Stimulated activated CD4-positive, alpha-beta T cell treated with anti-CD3 and anti-CD28 coated beads, TNF-alpha, amount 100 ng/mL, for 4 hours (primary cell): ENCODE data around the gene MBP.

Experiments
- DNase-seq, 3 experiments: peaks; one replicate each; pipeline ENCODE4 v3.0.0-alpha.2; 2020; ENCODE audit warnings: low read depth in 3 of 3

The MBP gene

DNA sequence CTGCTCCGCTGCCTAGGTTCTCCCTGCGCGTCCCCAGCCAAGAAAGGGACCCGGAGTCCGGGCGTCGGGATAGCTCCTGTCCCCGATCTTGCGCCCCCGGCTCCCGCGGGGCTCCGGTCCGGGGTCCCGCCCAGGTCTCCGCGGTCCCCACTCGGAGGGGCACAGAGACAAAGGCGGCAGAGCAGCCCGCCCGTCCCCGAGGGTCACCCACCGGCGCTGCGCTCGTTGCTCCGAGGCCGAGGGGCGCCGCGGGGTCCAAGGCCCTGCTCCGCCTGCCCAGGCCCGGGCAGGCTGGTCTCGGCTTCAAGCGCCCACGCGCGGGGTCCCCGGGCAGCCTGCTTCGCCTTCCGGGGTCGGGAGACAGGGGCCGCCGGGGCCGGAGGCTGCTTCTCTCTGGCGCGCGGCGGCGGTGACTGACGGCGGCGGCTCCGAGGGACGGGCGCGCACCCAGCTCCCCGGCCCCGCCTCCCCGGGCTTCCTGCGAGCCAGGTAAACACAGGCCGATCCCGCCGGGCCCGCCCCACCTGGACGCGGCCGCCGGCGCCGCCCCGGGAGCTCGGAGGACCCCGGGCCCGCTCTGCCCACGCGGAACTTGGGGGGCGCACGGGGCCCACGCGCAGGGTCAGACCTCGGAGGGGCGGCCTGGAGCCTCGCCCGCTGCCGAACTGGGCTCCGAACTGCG, at the start of gene MBP:
Gene MBP (minus strand): TSS at position 415 of the 682 bp plus-strand sequence. CDS start 27,522 bp downstream, outside the sequence.
- peak; percentile 46 to 51 (median 49) for DNase-seq

DNA sequence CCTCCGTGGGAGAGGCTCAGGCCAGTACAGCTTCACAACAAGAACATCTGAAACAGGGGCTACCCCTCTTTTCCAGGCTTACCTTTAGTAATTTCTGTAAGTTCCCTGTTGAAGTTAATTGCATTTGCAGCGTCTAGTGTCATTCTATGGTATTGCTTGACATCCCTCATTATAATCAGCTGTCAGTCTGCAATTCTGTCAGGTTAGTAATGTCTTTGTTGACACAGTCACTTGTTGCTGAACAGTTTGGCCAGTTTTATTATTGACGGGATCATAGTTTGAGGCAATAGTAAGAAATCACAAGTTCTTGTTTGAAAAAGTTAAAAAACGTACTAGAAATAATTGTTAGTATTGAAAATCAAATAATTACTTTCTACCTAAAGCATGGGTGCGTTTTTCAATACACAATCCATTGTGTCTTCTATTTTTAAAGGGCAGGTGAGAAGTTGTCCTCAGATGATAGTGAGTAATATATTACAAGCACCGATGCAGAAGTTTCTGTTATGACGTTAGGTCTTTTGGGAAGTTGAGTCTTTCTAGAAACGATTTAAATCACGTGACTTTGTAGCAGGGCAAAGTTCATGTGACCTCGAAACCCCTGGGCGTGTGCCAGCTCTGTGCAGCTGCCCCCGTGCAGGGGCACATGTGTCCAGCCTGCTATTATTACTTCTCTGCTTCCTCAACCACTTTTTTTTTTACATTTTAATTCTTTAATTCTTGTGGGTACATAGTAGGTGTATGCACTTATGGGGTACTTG, 49.5 kb upstream of the MBP start:
- DNase-seq = no peak

GRCh38 chr18:77178559-77178958, 46.0 kb upstream of the MBP start:
- no peak for DNase-seq

- no peak for DNase-seq
Measured at GRCh38 chr18:77177009-77177408, 44.4 kb upstream of the MBP start.

DNA sequence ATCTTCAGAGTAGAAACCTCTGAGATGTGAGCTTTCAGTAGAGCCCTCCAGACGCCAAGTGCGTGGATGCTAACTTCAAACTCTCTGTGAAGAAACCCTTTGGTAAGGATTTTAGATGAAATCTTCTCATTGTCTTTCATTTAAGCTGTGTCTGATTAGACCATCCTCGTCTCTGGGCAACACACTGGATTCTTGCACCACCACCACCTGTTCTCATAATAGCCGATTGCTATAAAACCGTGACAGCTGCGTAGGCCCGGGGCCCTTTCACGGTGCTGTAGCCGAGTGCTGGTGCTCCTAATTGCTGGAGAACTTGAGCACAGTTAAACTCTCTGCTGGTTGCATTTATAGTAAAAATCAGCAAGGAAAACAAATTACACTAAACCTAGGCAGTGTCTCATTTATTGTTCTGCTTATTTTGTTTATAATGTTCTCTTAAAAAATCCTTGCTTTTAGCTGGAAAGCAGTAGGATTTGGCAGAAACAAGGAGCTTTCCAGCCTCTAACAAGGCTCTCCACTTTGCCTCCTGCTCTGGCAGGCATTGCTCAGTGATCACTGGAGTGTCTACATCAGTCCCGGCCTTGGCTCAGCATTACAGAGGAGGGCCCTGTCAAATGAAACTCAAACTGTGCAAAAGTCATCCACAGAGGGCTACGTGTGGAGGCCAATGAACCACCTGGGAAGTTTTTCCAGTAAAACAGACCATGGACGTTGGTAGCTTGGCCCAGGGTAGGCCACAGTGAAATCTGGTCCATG, 40.9 kb upstream of the MBP start:
- DNase-seq = no peak

- no peak for DNase-seq
Measured at GRCh38 chr18:77170890-77171410, 38.4 kb upstream of the MBP start.

GRCh38 chr18:77168811-77169311, 36.3 kb upstream of the MBP start:
- DNase-seq = no peak

GRCh38 chr18:77167251-77167650, 34.7 kb upstream of the MBP start:
- DNase-seq = no peak

GRCh38 chr18:77166523-77166922, 33.9 kb upstream of the MBP start:
- no peak for DNase-seq

DNA sequence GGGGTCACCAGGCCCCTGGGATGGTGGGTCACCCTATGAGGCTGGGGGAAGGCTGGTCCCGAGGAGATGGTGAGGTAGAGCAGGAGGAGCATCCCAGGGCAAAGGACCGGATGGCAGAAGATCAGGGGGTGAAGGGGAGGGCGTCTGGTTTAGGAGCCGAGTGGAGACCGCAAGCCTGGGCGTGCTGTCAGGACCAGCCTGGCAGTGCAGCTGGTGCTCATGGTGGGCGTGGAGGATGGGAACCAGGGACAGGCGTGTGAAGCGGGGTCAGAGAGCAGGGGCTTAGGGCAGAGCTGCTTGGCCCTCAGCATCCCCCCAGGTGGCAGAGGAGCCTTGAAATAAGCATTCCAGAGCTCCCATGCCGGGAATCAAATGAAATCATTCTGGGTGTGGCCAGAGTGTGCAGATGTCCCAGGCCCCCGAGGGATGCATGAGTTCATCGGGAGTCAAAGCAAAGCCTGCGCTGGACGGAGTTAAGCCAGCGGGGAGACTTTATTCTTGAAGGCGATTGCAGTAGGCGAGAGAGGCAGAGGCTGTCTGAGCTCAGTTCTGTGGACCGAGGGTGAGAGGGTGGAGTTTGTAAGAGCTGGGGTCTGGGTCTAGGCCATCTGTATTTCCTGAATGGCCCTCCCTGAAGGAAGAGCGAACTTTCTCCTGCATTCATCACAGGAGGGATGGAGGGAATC, 33.1 kb upstream of the MBP start:
- no peak for DNase-seq

DNA sequence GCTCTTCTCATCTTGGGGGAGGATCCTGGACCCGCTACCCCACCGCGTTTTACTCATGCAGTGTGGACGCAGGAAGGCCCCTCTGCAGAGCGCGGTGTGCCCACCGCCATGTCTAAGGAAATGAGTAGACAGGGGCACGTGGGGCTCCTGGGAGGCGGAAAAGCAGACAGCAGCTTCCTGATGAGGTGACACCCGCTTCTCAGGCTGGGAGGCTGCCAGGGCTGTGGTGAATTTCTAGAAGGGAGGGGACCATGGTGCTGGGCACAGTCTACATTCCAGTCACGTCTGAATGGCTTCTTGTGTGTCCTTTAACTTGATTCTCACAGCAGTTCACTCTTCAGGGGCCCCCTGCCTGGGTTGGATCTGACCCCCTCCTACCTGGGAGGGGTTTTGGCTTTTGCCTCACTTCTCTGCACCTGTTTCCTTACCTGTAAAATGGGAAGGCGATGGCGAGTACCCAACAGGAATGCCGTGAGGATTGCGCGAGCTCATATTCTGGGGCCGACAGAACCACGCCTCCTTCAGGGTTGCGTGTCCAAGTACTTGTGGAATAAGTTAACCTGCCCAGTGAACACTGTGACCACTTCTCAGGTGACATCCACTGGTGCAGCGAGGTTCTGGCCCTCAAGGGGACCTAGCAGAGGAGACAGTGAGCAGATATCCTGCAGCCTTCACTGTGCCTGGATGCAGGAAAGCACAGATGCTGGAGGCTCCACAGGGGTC, 32.3 kb upstream of the MBP start:
- no peak for DNase-seq

- no peak for DNase-seq
Measured at GRCh38 chr18:77164026-77164425, 31.4 kb upstream of the MBP start.

DNA sequence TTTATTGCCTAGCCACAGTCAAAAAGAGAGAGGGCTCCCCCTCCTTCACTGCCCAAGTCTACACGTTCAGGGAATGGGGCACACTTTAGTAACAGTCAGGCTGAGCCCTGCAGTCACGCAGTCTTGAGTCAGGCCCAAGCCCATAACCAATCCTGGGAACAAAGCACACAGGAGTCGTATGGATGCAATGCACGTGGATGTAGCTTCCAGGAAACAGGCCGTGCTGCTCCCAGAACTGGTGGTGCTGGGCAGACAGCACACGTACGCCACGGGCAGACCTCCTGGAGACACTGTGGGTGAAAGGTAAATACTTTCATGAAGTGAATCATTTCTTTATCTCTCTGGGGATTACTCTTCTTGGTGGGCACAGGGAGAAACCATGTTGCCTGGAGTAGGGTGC, 30.0 kb upstream of the MBP start:
- DNase-seq = no peak

DNA sequence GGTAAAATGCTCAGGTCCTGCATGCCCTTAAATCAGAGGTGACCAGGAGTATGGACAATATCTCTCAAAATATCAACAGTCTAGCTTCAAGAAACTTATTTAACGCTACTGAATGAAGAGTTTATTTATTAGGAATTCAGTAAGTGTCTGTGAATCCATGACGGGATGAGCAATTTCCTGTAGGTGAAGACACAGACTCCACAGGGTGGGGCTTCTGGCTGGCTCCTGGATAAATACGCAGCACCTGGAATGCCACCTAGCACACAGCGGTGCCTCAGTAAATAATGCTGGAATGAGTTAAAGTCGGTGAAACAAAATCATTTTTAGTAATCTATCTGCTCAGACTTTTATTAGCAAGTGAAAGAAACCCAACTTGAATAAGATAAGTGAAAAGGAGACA, 29.4 kb upstream of the MBP start:
- DNase-seq = no peak

GRCh38 chr18:77161383-77161782, 28.8 kb upstream of the MBP start:
- DNase-seq = no peak

DNA sequence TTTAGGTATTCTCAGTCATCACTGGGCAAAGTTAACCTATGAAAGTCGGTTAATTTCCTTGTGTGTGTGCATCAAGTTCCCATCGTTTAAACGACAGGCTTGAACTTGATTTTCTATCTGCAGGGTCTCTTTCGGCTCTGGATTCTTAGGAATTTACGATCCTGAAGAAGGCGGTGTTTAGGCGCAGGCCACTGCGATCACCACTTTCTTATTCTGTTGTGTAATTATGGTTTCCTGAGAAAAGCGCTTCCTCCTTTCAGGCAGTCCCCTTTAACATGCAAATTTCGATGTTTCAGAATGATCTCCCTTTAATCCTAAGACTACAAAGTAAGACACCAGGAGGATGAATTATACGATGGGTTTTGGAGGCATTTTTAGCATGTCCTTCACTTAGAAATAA, 27.9 kb upstream of the MBP start:
- no peak for DNase-seq

DNA sequence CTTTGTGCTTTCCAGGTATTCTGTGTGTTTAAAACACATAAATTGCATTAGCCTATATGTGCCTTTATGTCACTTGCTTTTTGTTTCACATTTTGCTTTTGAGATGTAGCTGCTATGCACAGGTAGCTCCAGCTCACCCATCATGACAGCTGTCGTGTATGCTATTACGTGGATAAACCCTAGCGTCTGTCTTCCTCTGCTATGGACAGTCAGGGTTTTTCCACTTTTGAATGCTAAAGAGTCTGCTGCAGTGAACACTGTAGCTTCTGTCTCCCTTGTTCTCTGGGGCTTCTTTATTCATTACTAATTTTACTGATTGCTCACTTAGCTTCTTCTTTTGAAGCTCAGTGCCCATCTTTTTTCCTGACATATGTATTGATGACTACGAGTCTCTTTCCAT, 24.7 kb upstream of the MBP start:
- DNase-seq = no peak

DNA sequence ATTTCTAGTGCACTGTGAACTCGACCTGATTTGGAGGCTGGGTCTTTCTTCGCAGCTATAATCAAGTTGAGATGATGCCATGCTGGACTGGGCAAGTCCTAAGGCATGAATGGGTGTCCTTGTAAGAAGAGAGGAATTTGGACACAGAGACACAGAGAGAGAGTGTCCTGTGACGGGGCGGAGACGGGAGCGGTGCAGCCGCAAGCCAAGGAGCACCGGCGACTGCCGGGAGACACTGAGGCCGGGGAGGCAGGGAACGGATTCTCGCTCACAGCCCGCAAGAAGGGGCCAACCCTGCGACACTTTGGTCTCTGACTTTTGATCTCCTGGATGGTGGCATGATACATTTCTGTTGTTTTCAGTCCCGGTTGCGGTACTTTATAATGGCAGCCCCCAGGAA, 22.4 kb upstream of the MBP start:
- no peak for DNase-seq

DNA sequence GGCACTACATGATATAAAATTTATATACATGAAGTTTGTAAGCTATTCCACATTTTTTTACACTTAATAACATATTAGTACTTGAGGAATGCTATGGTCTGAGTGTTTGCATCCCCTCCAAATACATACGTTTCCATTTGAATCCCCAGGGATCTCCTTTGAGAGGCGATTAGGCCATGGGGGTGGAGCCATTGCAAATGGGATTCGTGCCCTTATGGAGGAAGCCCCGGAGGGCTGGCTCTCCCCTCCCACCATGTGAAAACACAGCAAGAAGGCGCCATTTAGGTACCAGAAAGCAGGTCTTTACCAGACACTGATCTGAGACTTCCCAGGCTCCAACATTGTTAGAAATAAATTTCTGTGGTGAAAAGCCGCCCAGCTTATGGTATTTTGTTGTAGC, 20.8 kb upstream of the MBP start:
- DNase-seq = no peak

DNA sequence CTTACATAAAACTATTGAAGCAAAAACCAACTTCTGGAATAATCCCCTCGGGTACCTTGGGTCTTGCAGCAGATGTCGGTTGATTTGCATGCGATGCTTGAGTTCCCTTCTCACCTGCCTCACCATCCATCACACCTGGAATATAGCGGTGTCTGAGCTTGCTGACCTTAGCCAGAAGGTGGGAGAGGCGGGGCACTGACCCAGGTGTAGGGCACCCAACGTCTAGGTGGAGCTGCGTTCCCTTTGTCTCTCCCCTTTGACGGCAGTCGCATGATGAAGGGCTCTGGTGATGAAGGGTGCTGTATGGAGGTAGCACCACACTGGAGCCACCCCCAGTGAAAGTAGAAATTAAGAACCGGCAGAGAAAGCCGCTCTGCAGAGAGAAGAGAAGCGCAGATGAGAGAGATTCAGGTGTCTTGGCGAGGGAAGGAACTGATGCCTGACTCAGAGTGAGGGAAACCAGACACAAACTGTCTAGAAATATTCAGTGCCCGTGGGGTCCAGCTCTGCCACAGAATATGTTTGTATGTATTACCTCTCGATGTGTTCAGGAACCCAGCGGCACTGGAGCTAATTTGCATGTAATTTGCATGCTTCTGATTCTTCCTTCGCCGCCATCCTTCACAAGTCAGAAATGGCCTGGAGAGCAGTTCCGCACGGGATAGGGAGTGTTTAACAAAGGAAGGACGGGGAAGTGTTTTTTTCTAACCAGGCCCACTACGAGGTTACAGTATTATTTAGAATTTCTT, 19.4 kb upstream of the MBP start:
- DNase-seq = no peak
